DND-41 (cell line): ENCODE data around the gene SLC25A15.

Source experiments
- ATAC-seq: fragments of 200-7000 bp; cut with Tn5 transposase; 3 replicates; pipeline ENCODE4 v1.9.1; 2021; ENCODE audit warnings: low read depth; ENCODE audit not compliant: insufficient read depth
- DNase-seq: peaks from one replicate; pipeline ENCODE4 v3.0.0-alpha.2; 2020
- H2AFZ ChIP-seq: 2 replicates; pipeline ENCODE4 v1.6.0; 2012; ENCODE audit warnings: low read depth, low read length
- H3K27ac ChIP-seq: 2 replicates; pipeline ENCODE4 v1.5.1; 2012; ENCODE audit warnings: low read length, inconsistent platforms
- H3K27me3 ChIP-seq: fragments of 200-600 bp; sonication (generic); 2 replicates; pipeline ENCODE4 v1.6.0; 2012; ENCODE audit warnings: low read length, mild to moderate bottlenecking, inconsistent platforms; ENCODE audit not compliant: insufficient read depth, poor library complexity
- H3K36me3 ChIP-seq: 2 replicates; pipeline ENCODE4 v1.5.1; 2012; ENCODE audit warnings: low read length, inconsistent platforms; ENCODE audit not compliant: insufficient read depth
- H3K4me1 ChIP-seq: 2 replicates; pipeline ENCODE4 v1.5.1; 2012; ENCODE audit warnings: mild to moderate bottlenecking, low read length; ENCODE audit not compliant: insufficient read depth
- H3K4me2 ChIP-seq: 2 replicates; pipeline ENCODE4 v1.6.0; 2012; ENCODE audit warnings: mild to moderate bottlenecking, moderate library complexity, low read length, inconsistent platforms; ENCODE audit not compliant: insufficient read depth
- H3K4me3 ChIP-seq, 2 experiments: fragments of 200-600 bp in 1 of 2; shearing (Covaris generic) in 1 of 2; 2 replicates each; pipeline ENCODE4 v1.5.1; 2012 to 2016; ENCODE audit warnings: inconsistent platforms in 2 of 2, low read length in 2 of 2, mild to moderate bottlenecking in 2 of 2, low read depth in 1 of 2, moderate library complexity in 1 of 2
- H3K79me2 ChIP-seq: 2 replicates; pipeline ENCODE4 v1.6.0; 2012; ENCODE audit warnings: low read length, inconsistent platforms; ENCODE audit not compliant: insufficient read depth
- H3K9ac ChIP-seq: 2 replicates; pipeline ENCODE4 v1.6.0; 2012; ENCODE audit warnings: low read depth, mild to moderate bottlenecking, inconsistent platforms, low read length, moderate library complexity
- H3K9me3 ChIP-seq: 2 replicates; pipeline ENCODE4 v1.5.1; 2012; ENCODE audit warnings: low read length, moderate library complexity, mild to moderate bottlenecking, inconsistent platforms; ENCODE audit not compliant: insufficient read depth, severe bottlenecking
- H4K20me1 ChIP-seq: 2 replicates; pipeline ENCODE4 v1.6.0; 2012; ENCODE audit warnings: low read length; ENCODE audit not compliant: insufficient read depth
- EZH2 ChIP-seq: IDR thresholded peaks from 3 replicates; pipeline ENCODE4 v1.6.1; 2012; ENCODE audit warnings: borderline replicate concordance, low read depth, mild to moderate bottlenecking, moderate library complexity, low read length, inconsistent platforms; ENCODE audit not compliant: severe bottlenecking
- TF ChIP-seq, protein P1 (sequence below): IDR thresholded peaks from 2 replicates; pipeline ENCODE4 v1.5.1; 2012; ENCODE audit warnings: borderline replicate concordance, low read length, moderate library complexity, mild to moderate bottlenecking; ENCODE audit not compliant: poor library complexity, severe bottlenecking; ENCODE audit errors: extremely low read depth

The SLC25A15 gene

DNA sequence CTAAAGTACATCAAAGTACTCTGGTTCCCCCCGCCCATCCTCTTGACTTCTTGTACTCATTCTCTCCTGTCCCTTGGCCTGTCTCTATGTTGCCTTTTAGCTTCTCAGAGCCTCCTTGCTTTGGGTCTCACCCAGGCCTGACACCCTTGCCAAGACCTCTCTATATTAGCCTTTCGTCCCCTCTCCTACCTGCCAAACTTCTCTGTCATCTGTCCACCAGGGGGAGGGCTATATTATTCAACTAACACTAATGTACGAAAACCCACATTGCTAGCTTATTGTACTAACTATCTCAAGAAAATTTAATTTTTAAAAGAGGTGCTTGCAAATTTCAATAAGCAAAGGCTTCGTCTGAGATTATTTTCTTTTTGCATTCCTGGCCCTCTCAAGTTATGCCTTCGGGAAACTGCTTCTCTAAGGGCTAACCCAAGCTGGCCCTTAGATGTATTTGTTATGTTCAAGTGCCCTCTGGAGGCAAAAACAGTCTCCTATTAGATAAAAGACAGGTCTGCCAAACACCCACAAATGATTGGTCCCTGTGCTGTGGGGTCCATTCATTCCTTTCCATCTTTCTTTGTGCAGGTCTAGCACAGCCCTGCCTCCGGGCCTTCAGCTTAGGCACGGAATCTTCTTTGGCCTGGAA is 12.1 kb upstream of the SLC25A15 start:
- H3K36me3 ChIP-seq: no peaks in the 10 kb centered on the region
- peak overlapping the region; percentile 52 for H2AFZ ChIP-seq
- ATAC-seq (peak; percentile 61), DNase-seq (peak; percentile 49)
- no peaks in the 10 kb centered on the region for H3K27me3 ChIP-seq
- TF ChIP-seq, protein P1, sequence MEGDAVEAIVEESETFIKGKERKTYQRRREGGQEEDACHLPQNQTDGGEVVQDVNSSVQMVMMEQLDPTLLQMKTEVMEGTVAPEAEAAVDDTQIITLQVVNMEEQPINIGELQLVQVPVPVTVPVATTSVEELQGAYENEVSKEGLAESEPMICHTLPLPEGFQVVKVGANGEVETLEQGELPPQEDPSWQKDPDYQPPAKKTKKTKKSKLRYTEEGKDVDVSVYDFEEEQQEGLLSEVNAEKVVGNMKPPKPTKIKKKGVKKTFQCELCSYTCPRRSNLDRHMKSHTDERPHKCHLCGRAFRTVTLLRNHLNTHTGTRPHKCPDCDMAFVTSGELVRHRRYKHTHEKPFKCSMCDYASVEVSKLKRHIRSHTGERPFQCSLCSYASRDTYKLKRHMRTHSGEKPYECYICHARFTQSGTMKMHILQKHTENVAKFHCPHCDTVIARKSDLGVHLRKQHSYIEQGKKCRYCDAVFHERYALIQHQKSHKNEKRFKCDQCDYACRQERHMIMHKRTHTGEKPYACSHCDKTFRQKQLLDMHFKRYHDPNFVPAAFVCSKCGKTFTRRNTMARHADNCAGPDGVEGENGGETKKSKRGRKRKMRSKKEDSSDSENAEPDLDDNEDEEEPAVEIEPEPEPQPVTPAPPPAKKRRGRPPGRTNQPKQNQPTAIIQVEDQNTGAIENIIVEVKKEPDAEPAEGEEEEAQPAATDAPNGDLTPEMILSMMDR: peak; percentile 64
- TF ChIP-seq EZH2: no peak
- H3K27ac ChIP-seq: peak overlapping the region; percentile 63
- H3K4me1 ChIP-seq: peaks cover 22% of the 10 kb centered on the region
- no peak overlapping the region for H3K9ac ChIP-seq
- no peaks in the 10 kb centered on the region for H4K20me1 ChIP-seq
- peak overlapping the region; percentile 46 for H3K4me2 ChIP-seq
- H3K4me3 ChIP-seq: no peak overlapping the region
- H3K79me2 ChIP-seq: no peaks in the 10 kb centered on the region
- H3K9me3 ChIP-seq: no peaks in the 10 kb centered on the region

DNA sequence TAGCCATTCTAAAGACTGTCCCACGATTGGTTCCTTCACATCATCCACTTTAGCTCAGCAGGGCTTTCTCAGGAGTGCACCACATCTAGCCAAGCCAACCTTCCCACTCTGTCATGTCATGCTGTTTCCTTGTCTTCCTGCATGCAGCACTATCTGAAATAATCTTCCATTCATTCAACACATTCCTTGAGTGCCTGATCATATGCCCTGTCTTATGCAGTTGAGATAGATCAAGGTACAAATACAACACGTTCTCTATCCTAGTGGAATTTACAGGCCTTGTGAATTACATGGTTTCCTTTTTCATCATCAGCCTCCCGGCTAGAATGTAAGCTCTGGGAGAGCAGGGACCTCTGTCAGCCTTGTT is 11.6 kb upstream of the SLC25A15 start:
- no peak for DNase-seq
- H3K79me2 ChIP-seq: no peaks in the 10 kb centered on the region
- H3K27ac ChIP-seq: peak overlapping the region; percentile 63
- no peak for TF ChIP-seq EZH2
- TF ChIP-seq, protein P1: no peak
- no peaks in the 10 kb centered on the region for H4K20me1 ChIP-seq
- no peaks in the 10 kb centered on the region for H3K9me3 ChIP-seq
- H2AFZ ChIP-seq: peak overlapping the region; percentile 52
- no peak overlapping the region for H3K4me3 ChIP-seq
- no peak overlapping the region for H3K9ac ChIP-seq
- peaks cover 22% of the 10 kb centered on the region for H3K4me1 ChIP-seq
- H3K27me3 ChIP-seq: no peaks in the 10 kb centered on the region
- no peaks in the 10 kb centered on the region for H3K36me3 ChIP-seq
- ATAC-seq: no peak
- no peak overlapping the region for H3K4me2 ChIP-seq

DNA sequence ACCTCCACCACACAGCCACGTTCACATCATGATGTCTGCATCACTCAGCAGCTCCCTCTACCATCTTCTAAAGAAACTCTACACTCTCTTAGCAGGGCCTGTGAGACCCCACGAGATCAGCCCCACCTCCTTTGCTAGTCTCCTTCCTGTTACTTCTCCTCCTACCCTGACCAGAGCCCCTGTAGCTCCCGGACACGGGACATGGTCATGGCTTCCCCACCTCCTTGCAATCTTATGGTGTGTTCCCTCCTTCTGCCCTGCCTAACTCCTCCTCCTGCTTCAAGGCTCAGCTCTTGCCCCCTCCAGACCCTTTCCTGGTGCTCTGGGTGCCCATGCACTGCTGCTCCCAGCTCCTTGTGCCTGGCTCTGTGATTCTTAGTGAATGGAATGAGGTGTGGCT is 10.4 kb upstream of the SLC25A15 start:
- no peak overlapping the region for H2AFZ ChIP-seq
- ATAC-seq (no peak), DNase-seq (no peak)
- H4K20me1 ChIP-seq: no peaks in the 10 kb centered on the region
- no peaks in the 10 kb centered on the region for H3K36me3 ChIP-seq
- no peak overlapping the region for H3K4me3 ChIP-seq
- H3K27me3 ChIP-seq: no peaks in the 10 kb centered on the region
- peaks cover 22% of the 10 kb centered on the region for H3K4me1 ChIP-seq
- no peak for TF ChIP-seq EZH2
- TF ChIP-seq, protein P1: no peak
- no peaks in the 10 kb centered on the region for H3K9me3 ChIP-seq
- H3K9ac ChIP-seq: no peak overlapping the region
- no peaks in the 10 kb centered on the region for H3K79me2 ChIP-seq
- H3K4me2 ChIP-seq: no peak overlapping the region
- H3K27ac ChIP-seq: no peak overlapping the region

DNA sequence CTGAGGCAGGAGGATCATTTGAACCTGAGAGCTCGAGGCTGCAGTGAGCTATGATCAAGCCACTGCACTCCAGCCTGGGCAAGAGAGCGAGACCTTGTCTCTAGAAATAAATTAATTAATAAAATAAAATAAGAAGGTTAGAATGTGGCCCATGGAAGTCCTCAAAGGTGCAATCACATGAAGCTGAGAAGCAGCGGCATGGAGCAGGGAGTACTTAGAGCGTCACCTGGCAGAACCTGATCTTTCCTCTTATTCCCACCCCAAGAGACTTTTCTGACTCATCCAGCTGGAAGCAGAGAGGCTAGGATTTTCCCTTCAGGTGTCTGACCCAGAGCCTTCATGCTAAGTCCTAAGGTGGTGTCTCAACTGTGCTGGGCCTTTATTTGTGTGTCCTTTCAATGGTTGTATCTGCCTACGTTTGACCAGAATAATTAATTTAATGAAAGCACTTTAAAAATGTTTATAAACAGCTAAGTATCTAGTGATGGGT is 9.6 kb upstream of the SLC25A15 start:
- no peak for TF ChIP-seq EZH2
- TF ChIP-seq, protein P1: no peak
- H3K4me1 ChIP-seq: peaks cover 22% of the 10 kb centered on the region

More for the DNA sequence above, 9.6 kb upstream of the SLC25A15 start:
- H3K9ac ChIP-seq: no peak overlapping the region
- DNase-seq (no peak), ATAC-seq (no peak)
- H3K36me3 ChIP-seq: no peaks in the 10 kb centered on the region
- H3K27ac ChIP-seq: no peak overlapping the region
- H3K9me3 ChIP-seq: no peaks in the 10 kb centered on the region
- H4K20me1 ChIP-seq: no peaks in the 10 kb centered on the region
- H3K79me2 ChIP-seq: no peaks in the 10 kb centered on the region
- no peak overlapping the region for H3K4me3 ChIP-seq
- H3K4me2 ChIP-seq: no peak overlapping the region
- H2AFZ ChIP-seq: no peak overlapping the region
- H3K27me3 ChIP-seq: no peaks in the 10 kb centered on the region
